H9 (cell line): ENCODE data around the gene RAMAC. TPM values are rescaled to one million over a fixed set of nuclear protein-coding genes. Genes with fewer than 3 reads are reported as not detected.

Experiments used
- DNase-seq: peaks from one replicate; pipeline ENCODE4 v3.0.0-alpha.2; 2017
- H2AFZ ChIP-seq: one replicate; pipeline ENCODE4 v1.6.1; 2013; ENCODE audit warnings: mild to moderate bottlenecking, low read length, control low read depth, moderate library complexity
- H2AK5ac ChIP-seq: 2 replicates; pipeline ENCODE4 v1.6.1; 2013; ENCODE audit warnings: low read length, control low read depth, mixed read lengths; ENCODE audit not compliant: insufficient read length
- H2BK120ac ChIP-seq: one replicate; pipeline ENCODE4 v1.6.1; 2013; ENCODE audit warnings: low read depth, mild to moderate bottlenecking, low read length, control low read depth, inconsistent platforms; ENCODE audit not compliant: poor library complexity, severe bottlenecking
- H2BK12ac ChIP-seq: 2 replicates; pipeline ENCODE4 v1.6.1; 2013; ENCODE audit warnings: low read length, control low read depth, mixed read lengths, low read depth; ENCODE audit not compliant: insufficient read length
- H2BK15ac ChIP-seq: 2 replicates; pipeline ENCODE4 v1.6.1; 2013; ENCODE audit warnings: low read depth, low read length, control low read depth
- H2BK20ac ChIP-seq: one replicate; pipeline ENCODE4 v1.6.1; 2013; ENCODE audit warnings: low read depth, mild to moderate bottlenecking, low read length, control low read depth, inconsistent platforms; ENCODE audit not compliant: poor library complexity, severe bottlenecking
- H2BK5ac ChIP-seq: 2 replicates; pipeline ENCODE4 v1.6.1; 2013; ENCODE audit warnings: low read length, control low read depth, mixed read lengths; ENCODE audit not compliant: insufficient read length
- H3K14ac ChIP-seq: 2 replicates; pipeline ENCODE4 v1.6.1; 2013; ENCODE audit warnings: low read length, control low read depth; ENCODE audit not compliant: insufficient read depth
- H3K18ac ChIP-seq: 2 replicates; pipeline ENCODE4 v1.6.1; 2013; ENCODE audit warnings: low read depth, mild to moderate bottlenecking, mixed read lengths, low read length, control low read depth; ENCODE audit not compliant: insufficient read length
- H3K23ac ChIP-seq: 2 replicates; pipeline ENCODE4 v1.6.1; 2013; ENCODE audit warnings: low read length, control low read depth, mixed read lengths, low read depth; ENCODE audit not compliant: insufficient read length
- H3K23me2 ChIP-seq: 2 replicates; pipeline ENCODE4 v1.6.1; 2013; ENCODE audit warnings: low read depth, mild to moderate bottlenecking, mixed read lengths, low read length, control low read depth; ENCODE audit not compliant: insufficient read length, poor library complexity, severe bottlenecking
- H3K27ac ChIP-seq: 2 replicates; pipeline ENCODE4 v1.5.1; 2013; ENCODE audit warnings: low read length, control low read depth, mixed read lengths, low read depth; ENCODE audit not compliant: insufficient read length
- H3K27me3 ChIP-seq: 2 replicates; pipeline ENCODE4 v1.6.1; 2013; ENCODE audit warnings: low read length, control low read depth, inconsistent platforms; ENCODE audit not compliant: insufficient read depth
- H3K4ac ChIP-seq: 2 replicates; pipeline ENCODE4 v1.6.1; 2013; ENCODE audit warnings: low read depth, mild to moderate bottlenecking, control low read depth, inconsistent platforms, low read length, moderate library complexity
- H3K4me1 ChIP-seq: 2 replicates; pipeline ENCODE4 v1.6.1; 2013; ENCODE audit warnings: low read length, control low read depth, inconsistent platforms; ENCODE audit not compliant: insufficient read depth
- H3K4me2 ChIP-seq: 2 replicates; pipeline ENCODE4 v1.6.1; 2013; ENCODE audit warnings: low read length, control low read depth, mixed read lengths; ENCODE audit not compliant: insufficient read length, insufficient read depth
- H3K56ac ChIP-seq: 2 replicates; pipeline ENCODE4 v1.6.1; 2013; ENCODE audit warnings: low read depth, mild to moderate bottlenecking, mixed read lengths, low read length, control low read depth; ENCODE audit not compliant: insufficient read length
- H3K79me1 ChIP-seq: 2 replicates; pipeline ENCODE4 v1.6.1; 2013; ENCODE audit warnings: low read depth, mild to moderate bottlenecking, moderate library complexity, low read length, control low read depth, inconsistent platforms; ENCODE audit not compliant: insufficient read depth, poor library complexity, severe bottlenecking
- H3K79me2 ChIP-seq: 2 replicates; pipeline ENCODE4 v1.6.1; 2013; ENCODE audit warnings: low read length, control low read depth, inconsistent platforms; ENCODE audit not compliant: insufficient read depth
- H3K9ac ChIP-seq: 2 replicates; pipeline ENCODE4 v1.6.1; 2013; ENCODE audit warnings: low read length, control low read depth, mixed read lengths; ENCODE audit not compliant: insufficient read length; ENCODE audit errors: extremely low read depth
- H3K9me3 ChIP-seq: one replicate; pipeline ENCODE4 v1.6.1; 2013; ENCODE audit warnings: low read depth, low read length, inconsistent platforms; ENCODE audit not compliant: control insufficient read depth
- H3T11ph ChIP-seq: one replicate; pipeline ENCODE4 v1.6.1; 2013; ENCODE audit warnings: mild to moderate bottlenecking, low read length, control low read depth, inconsistent platforms
- H4K20me1 ChIP-seq: one replicate; pipeline ENCODE4 v1.6.1; 2013; ENCODE audit not compliant: control insufficient read depth, insufficient read length, insufficient read depth
- H4K5ac ChIP-seq: 2 replicates; pipeline ENCODE4 v1.6.1; 2013; ENCODE audit warnings: low read depth, mild to moderate bottlenecking, mixed read lengths, low read length, control low read depth; ENCODE audit not compliant: insufficient read length
- H4K8ac ChIP-seq: replicated peaks from 2 replicates; pipeline ENCODE4 v1.6.1; 2013; ENCODE audit warnings: low read length, control low read depth, mixed read lengths, low read depth; ENCODE audit not compliant: insufficient read length
- H4K91ac ChIP-seq: 2 replicates; pipeline ENCODE4 v1.6.1; 2013; ENCODE audit warnings: low read depth, mild to moderate bottlenecking, moderate library complexity, mixed read lengths, low read length, control low read depth; ENCODE audit not compliant: insufficient read length
- H3K27ac Mint-ChIP-seq, 3 experiments: 2 replicates in 2 of 3; 3 replicates in 1 of 3; pipeline ENCODE4 v1.8.0; 2020 to 2021; ENCODE audit warnings: mixed read lengths in 3 of 3, mild to moderate bottlenecking in 1 of 3, moderate library complexity in 1 of 3
- H3K27me3 Mint-ChIP-seq: 2 replicates; pipeline ENCODE4 v1.8.0; 2021; ENCODE audit warnings: low read depth, mild to moderate bottlenecking, moderate library complexity, mixed read lengths
- H3K36me3 Mint-ChIP-seq, 3 experiments: 2 replicates in 2 of 3; 3 replicates in 1 of 3; pipeline ENCODE4 v1.8.0; 2020 to 2021; ENCODE audit warnings: low read depth in 3 of 3, mixed read lengths in 3 of 3; ENCODE audit not compliant: insufficient read depth in 1 of 3
- H3K4me1 Mint-ChIP-seq, 2 experiments: 2 replicates each; pipeline ENCODE4 v1.8.0; 2020; ENCODE audit warnings: mixed read lengths in 2 of 2
- H3K4me3 Mint-ChIP-seq, 2 experiments: 2 replicates in 1 of 2; 3 replicates in 1 of 2; pipeline ENCODE4 v1.8.0; 2020 to 2021; ENCODE audit warnings: mild to moderate bottlenecking in 2 of 2, mixed read lengths in 2 of 2, moderate library complexity in 1 of 2
- H3K9me3 Mint-ChIP-seq, 2 experiments: 2 replicates in 1 of 2; 3 replicates in 1 of 2; pipeline ENCODE4 v1.8.0; 2020; ENCODE audit warnings: mild to moderate bottlenecking in 2 of 2, mixed read lengths in 2 of 2, moderate library complexity in 1 of 2
- CTCF ChIP-seq: fragments of 200-600 bp; sonication (generic); conservative IDR thresholded peaks from 3 replicates; pipeline ENCODE4 v1.8.0; 2021; ENCODE audit warnings: antibody characterized with exemption, mild to moderate bottlenecking
- WGBS: extraction: QIAGEN DNeasy Blood & Tissue Kit; methylation state at CpG from one replicate; pipeline ENCODE4 v1.1.7; 2013; ENCODE audit warnings: missing lambda C conversion rate, low lambda C conversion rate, mixed read lengths; ENCODE audit not compliant: insufficient read length; ENCODE audit errors: extremely low coverage; 5-methylcytosine and 5-hydroxymethylcytosine counted together
- total RNA-seq: library from RNA; stranded (reverse); gene quantifications from 2 replicates; pipeline ENCODE4 v1.2.1, GENCODE V29; 2021

The RAMAC gene
- total RNA-seq, 1 experiment from 2014 or later: 35.8 TPM

DNA sequence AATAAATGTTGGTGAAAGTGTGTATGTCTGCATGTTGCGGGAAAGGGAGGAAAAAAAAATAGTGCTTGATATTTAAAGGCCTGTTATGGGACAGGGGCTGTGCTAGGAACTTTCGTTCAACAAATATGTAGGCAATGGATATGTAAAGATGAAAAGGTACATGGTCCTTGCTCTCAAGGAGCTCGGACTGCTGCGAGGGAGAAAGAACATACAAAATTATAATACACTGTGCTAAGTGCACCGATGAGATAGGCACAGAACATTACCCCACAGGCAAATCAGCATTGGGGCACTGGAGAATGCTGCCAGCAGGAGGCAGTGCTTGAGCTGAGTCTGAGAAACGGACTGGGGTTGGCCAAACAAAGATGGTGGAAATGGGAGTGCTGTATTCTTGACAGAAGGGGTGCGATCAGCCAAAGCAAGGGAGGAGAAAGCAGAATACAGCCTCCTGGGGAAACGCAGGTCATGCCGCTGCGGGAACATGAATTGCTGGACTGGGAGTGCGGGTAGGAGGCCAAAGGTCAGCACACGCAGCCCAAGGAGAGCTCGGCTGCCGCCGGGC is 24.8 kb downstream of the RAMAC start:
- Histone ChIP-seq H2BK120ac (no peak overlapping the region), H3K14ac (no peak overlapping the region), H4K5ac (no peak overlapping the region), H3K23me2 (peaks cover 5% of the 10 kb centered on the region), H2AK5ac (no peak overlapping the region), H4K8ac (no peak overlapping the region), H3K27me3 (no peaks in the 10 kb centered on the region), H4K91ac (no peak overlapping the region), H2BK5ac (no peak overlapping the region), H2BK20ac (no peak overlapping the region), H3K9me3 (no peaks in the 10 kb centered on the region), H3K79me1 (no peaks in the 10 kb centered on the region), H2BK12ac (no peak overlapping the region), H3K4me2 (peak overlapping the region; percentile 57), H3K9ac (peak overlapping the region; percentile 27), H3K23ac (no peak overlapping the region), H3K18ac (no peak overlapping the region), H3K4ac (no peak overlapping the region), H3T11ph (no peak overlapping the region), H3K56ac (no peak overlapping the region), H2BK15ac (no peak overlapping the region), H3K27ac (no peak overlapping the region), H3K4me1 (no peaks in the 10 kb centered on the region), H4K20me1 (no peaks in the 10 kb centered on the region), H2AFZ (no peak overlapping the region), H3K79me2 (no peaks in the 10 kb centered on the region; the same call in 1 of the 2 replicates)
- TF ChIP-seq CTCF: peak; percentile 86
- peak; percentile 70 for DNase-seq
- Mint-ChIP-seq H3K4me3 (peak overlapping the region; percentile 93 to 100), H3K4me1 (peaks cover 30 to 35% of the 10 kb centered on the region in 2 experiments), H3K27ac (peak overlapping the region; percentile 72 to 90 (median 85); a peak in 6 of 7 replicates), H3K27me3 (peaks cover 3% of the 10 kb centered on the region; the same call in 1 of the 2 replicates), H3K36me3 (peaks cover 16 to 33% (median 23%) of the 10 kb centered on the region in 3 experiments), H3K9me3 (peaks cover 5 to 10% of the 10 kb centered on the region in 2 experiments; a peak in 3 of 5 replicates)
- WGBS: no CpG with 5 or more reads among the region's 15 CpGs
